A673 (cell line): ENCODE data around the gene THPO. TPM values are rescaled to one million over a fixed set of nuclear protein-coding genes. Genes with fewer than 3 reads are reported as not detected.

Source experiments
- BruUV-seq: library from RNA; stranded (reverse); fragments of 400-500 nt; replicated peaks from 2 replicates; lab custom pipeline; 2021; lab: Mats Ljungman, UMichigan
- CTCF ChIA-PET: fragments of 300-600 bp; sonication (Branson Sonifier 250); formaldehyde crosslinking; loops from one replicate; lab custom pipeline; 2022; ENCODE audit warnings: antibody characterized with exemption; lab: Charles Lee
- POLR2A ChIA-PET: fragments of 300-600 bp; sonication (Branson Sonifier 250); formaldehyde crosslinking; loops from one replicate; lab custom pipeline; 2022; ENCODE audit warnings: antibody characterized with exemption; ENCODE audit not compliant: low non-redundant PET; lab: Charles Lee
- DNase-seq: peaks from one replicate; pipeline ENCODE4 v3.0.0-alpha.2; 2015; ENCODE audit warnings: low spot score
- H3K27ac ChIP-seq: fragments of 200-600 bp; sonication (generic); 2 replicates; pipeline ENCODE4 v1.5.1; 2016; ENCODE audit warnings: mixed run types, low read depth, mild to moderate bottlenecking, mixed read lengths, antibody characterized with exemption, low read length; ENCODE audit not compliant: poor library complexity, severe bottlenecking
- H3K27me3 ChIP-seq: fragments of 200-600 bp; sonication (generic); replicated peaks from 2 replicates; pipeline ENCODE4 v1.6.1; 2017; ENCODE audit warnings: mixed run types, low read depth, mild to moderate bottlenecking, mixed read lengths, antibody characterized with exemption, low read length; ENCODE audit not compliant: insufficient read depth, poor library complexity
- H3K36me3 ChIP-seq: fragments of 200-600 bp; sonication (generic); 2 replicates; pipeline ENCODE4 v1.6.1; 2016; ENCODE audit warnings: mixed run types, mild to moderate bottlenecking, mixed read lengths, antibody characterized with exemption, low read length; ENCODE audit not compliant: insufficient read depth, poor library complexity, severe bottlenecking
- H3K4me1 ChIP-seq: fragments of 200-600 bp; sonication (generic); 2 replicates; pipeline ENCODE4 v1.6.1; 2017; ENCODE audit warnings: mixed run types, mild to moderate bottlenecking, mixed read lengths, antibody characterized with exemption, low read length; ENCODE audit not compliant: insufficient read depth, poor library complexity, severe bottlenecking
- H3K4me3 ChIP-seq: fragments of 200-600 bp; sonication (generic); 2 replicates; pipeline ENCODE4 v1.5.1; 2016; ENCODE audit warnings: low read depth, mixed run types, mild to moderate bottlenecking, mixed read lengths, low read length; ENCODE audit not compliant: poor library complexity, severe bottlenecking
- H3K9me3 ChIP-seq: fragments of 200-600 bp; sonication (generic); 2 replicates; pipeline ENCODE4 v1.6.1; 2016; ENCODE audit warnings: mixed run types, low read depth, mild to moderate bottlenecking, mixed read lengths, antibody characterized with exemption, low read length; ENCODE audit not compliant: poor library complexity, severe bottlenecking
- EZH2 ChIP-seq: fragments of 200-600 bp; sonication (generic); IDR thresholded peaks from 2 replicates; pipeline ENCODE4 v1.6.1; 2017; ENCODE audit warnings: borderline replicate concordance, low read depth, mild to moderate bottlenecking, mixed read lengths, antibody characterized with exemption, low read length; ENCODE audit not compliant: poor library complexity, severe bottlenecking
- intact Hi-C: fragments of 100-400 bp; cut with micrococcal nuclease; formaldehyde crosslinking; loops from one replicate; pipeline ENCODE4 v1.10.0; 2022; ENCODE audit not compliant: unreplicated experiment
- total RNA-seq: library from RNA; stranded (reverse); gene quantifications from 2 replicates; pipeline ENCODE4 v1.2.3, GENCODE V29; 2021
- TF ChIP-seq, protein P1 (sequence below): fragments of 300-800, 200-600 bp; sonication (generic); conservative IDR thresholded peaks from 2 replicates; pipeline ENCODE4 v1.5.1; 2017; ENCODE audit warnings: low read depth, mild to moderate bottlenecking, antibody characterized with exemption, low read length, moderate library complexity, mixed read lengths

Gene THPO
- total RNA-seq, 1 experiment from 2014 or later = not detected

GRCh38 chr3:184380627-184381260, 2.7 kb upstream of the THPO start:
- Histone ChIP-seq H3K4me1 (peaks cover 4% of the 10 kb centered on the region), H3K27ac (no peak overlapping the region), H3K27me3 (peaks cover 41% of the 10 kb centered on the region), H3K9me3 (no peaks in the 10 kb centered on the region), H3K36me3 (no peaks in the 10 kb centered on the region), H3K4me3 (peak overlapping the region; percentile 34)
- TF ChIP-seq EZH2 = peak; percentile 98
- TF ChIP-seq, protein P1, sequence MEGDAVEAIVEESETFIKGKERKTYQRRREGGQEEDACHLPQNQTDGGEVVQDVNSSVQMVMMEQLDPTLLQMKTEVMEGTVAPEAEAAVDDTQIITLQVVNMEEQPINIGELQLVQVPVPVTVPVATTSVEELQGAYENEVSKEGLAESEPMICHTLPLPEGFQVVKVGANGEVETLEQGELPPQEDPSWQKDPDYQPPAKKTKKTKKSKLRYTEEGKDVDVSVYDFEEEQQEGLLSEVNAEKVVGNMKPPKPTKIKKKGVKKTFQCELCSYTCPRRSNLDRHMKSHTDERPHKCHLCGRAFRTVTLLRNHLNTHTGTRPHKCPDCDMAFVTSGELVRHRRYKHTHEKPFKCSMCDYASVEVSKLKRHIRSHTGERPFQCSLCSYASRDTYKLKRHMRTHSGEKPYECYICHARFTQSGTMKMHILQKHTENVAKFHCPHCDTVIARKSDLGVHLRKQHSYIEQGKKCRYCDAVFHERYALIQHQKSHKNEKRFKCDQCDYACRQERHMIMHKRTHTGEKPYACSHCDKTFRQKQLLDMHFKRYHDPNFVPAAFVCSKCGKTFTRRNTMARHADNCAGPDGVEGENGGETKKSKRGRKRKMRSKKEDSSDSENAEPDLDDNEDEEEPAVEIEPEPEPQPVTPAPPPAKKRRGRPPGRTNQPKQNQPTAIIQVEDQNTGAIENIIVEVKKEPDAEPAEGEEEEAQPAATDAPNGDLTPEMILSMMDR = no peak
- DNase-seq = no peak
- ChIA-PET POLR2A (no interaction called here), CTCF (no interaction called here)
- no TSS peak for BruUV-seq
- intact Hi-C loops = no loop called here

DNA sequence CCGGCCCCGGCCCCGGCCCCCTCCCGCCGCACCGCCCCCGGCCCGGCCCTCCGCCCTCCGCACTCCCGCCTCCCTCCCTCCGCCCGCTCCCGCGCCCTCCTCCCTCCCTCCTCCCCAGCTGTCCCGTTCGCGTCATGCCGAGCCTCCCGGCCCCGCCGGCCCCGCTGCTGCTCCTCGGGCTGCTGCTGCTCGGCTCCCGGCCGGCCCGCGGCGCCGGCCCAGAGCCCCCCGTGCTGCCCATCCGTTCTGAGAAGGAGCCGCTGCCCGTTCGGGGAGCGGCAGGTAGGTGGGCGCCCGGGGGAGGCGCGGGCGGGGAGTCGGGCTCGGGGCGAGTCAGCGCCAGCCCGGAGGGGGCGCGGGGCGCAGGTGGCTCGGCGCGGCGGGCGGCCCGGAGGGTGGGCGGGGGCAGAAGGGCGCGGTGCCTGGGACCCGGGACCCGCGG, 2.2 kb upstream of the THPO start:
- Histone ChIP-seq H3K4me3 (peak overlapping the region; percentile 34), H3K27ac (no peak overlapping the region), H3K9me3 (no peaks in the 10 kb centered on the region), H3K4me1 (peaks cover 4% of the 10 kb centered on the region), H3K27me3 (peaks cover 44% of the 10 kb centered on the region), H3K36me3 (no peaks in the 10 kb centered on the region)
- intact Hi-C loops = no loop called here
- CTCF ChIA-PET = no interaction called here
- no TSS peak for BruUV-seq
- TF ChIP-seq, protein P1 = no peak
- no peak for TF ChIP-seq EZH2
- POLR2A ChIA-PET = no interaction called here
- no peak for DNase-seq

DNA sequence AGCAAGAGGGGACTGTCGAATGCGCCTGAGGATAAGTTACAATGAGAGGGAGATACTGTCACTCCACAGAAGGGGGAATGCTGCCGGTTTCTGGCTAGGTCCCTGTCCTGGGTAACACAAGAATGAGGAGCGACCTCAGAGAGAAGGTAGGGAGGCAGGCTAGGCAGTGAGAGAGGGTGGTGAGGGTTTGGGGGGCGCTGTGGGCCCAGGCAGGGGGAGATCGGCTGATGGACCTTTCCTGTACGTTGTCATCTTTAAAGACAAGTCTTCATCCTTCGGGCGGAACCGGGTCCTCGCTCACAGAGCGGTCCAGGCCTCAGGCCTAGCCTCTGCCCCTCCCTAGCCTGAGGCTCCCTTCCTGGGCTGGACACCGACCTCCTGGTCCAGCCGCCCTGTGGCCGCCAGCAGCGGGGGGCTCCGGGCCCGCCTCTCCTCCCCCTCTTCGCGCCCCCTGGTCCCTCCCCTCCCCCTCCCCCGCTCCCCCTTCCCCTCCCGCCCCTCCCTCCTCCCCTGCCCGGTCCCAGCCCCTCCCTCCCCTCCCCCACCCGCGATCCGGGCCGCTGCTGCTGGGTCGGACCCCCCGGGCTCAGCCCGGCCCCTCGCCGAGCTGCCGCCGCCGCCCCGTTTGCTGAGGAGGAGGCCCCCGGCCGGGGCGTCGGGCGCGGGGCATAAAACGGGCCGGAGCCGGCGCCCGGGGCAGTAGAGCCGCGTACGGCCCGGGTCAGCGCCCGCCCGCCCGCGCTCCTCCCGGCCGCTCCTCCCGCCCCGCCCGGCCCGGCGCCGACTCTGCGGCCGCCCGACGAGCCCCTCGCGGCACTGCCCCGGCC, 1.6 kb upstream of the THPO start, which contains the start of gene CHRD:
Gene CHRD (plus strand): TSS at position 697 of the 827 bp plus-strand sequence. CDS start 265 bp downstream, outside the sequence.
- DNase-seq = no peak
- intact Hi-C loops = loop anchor here (10.0 kb wide), 1 partner anchor 405 kb away; no protein-coding TSS in a partner anchor
- TF ChIP-seq EZH2 = peak; percentile 58
- TF ChIP-seq, protein P1 = no peak
- peaks cover 4% of the 10 kb centered on the region for H3K4me1 ChIP-seq
- H3K27me3 ChIP-seq = peaks cover 48% of the 10 kb centered on the region
- no TSS peak for BruUV-seq
- no peaks in the 10 kb centered on the region for H3K9me3 ChIP-seq
- peak within 1 kb of the TSS; percentile 34 for H3K4me3 ChIP-seq
- ChIA-PET POLR2A (no interaction called here), CTCF (no interaction called here)
- H3K36me3 ChIP-seq = no peaks in the 10 kb centered on the region
- no peak within 1 kb of the TSS for H3K27ac ChIP-seq
